HG03354 (cell line): Measurements from ENCODE around the gene TMEM156.
"Not testable (repeated sequence)": the region's sequence is repeated elsewhere in the genome, so short reads cannot be mapped to it uniquely, and the experiment has no call there.

Experiments
- ATAC-seq: cut with Tn5 transposase; IDR thresholded peaks from one replicate; pipeline ENCODE4 v1.9.1; 2021; ENCODE audit warnings: mild to moderate bottlenecking; ENCODE audit not compliant: unreplicated experiment, poor library complexity, severe bottlenecking

The TMEM156 gene

DNA sequence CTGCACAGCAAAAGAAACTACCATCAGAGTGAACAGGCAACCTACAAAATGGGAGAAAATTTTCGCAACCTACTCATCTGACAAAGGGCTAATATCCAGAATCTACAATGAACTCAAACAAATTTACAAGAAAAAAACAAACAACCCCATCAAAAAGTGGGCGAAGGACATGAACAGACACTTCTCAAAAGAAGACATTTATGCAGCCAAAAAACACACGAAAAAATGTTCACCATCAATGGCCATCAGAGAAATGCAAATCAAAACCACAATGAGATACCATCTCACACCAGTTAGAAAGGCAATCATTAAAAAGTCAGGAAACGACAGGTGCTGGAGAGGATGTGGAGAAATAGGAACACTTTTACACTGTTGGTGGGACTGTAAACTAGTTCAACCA is 30.2 kb downstream of the TMEM156 start:
- ATAC-seq, result not testable (repeated sequence)

DNA sequence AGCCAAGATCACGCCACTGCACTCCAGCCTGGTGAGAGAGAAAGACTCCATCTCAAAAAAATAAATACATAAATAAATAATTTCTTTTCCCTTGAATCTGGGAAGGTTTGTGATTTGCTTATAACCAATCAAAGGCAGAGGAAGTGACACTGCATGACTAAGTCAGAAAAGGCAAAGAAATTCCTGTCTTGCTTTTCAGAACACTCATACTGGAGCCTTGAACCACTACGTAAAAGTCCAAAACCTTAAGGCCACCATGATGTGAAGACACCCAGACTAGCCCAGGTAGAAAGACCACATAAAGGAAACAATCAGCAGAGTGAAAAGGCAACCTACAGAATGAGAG is 36.6 kb downstream of the TMEM156 start:
- ATAC-seq, result no peak

DNA sequence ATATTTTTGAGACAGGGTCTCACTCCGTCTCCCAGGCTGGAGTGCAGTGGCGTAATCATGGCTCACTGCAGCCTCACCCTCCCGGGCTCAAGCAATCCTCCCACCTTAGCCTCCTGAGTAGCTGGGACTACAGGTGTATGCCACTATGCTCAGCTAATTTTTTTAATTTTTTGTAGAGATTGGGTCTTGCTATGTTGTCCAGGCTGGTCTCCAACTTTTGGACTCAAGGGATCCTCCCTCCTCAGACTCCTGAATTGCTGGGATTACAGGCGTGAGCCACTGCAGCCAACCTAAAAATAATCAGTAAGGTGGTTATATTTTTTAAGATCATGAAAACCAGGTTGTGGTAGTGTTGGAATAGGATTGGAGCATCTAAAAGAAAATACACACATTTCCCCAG is 38.1 kb downstream of the TMEM156 start:
- ATAC-seq, result no peak

DNA sequence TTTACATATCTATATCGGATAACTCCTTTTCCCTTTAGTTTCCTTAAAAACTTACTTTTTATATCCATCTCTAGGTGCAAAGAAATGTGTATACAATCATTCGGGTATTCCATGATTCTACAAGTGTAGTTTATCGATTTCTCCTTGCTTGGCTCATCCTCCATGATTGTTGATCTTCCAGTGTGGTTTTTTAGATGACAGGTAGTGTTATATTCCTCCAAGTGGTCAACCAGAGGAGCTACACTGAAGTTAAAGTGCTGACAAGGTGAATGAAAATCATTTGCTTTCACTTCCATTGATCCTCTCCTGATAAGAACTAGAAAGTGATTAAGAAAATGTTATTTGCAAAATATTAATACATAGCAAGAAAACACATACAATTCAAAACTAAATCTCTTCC is 38.5 kb downstream of the TMEM156 start:
- ATAC-seq, result no peak

DNA sequence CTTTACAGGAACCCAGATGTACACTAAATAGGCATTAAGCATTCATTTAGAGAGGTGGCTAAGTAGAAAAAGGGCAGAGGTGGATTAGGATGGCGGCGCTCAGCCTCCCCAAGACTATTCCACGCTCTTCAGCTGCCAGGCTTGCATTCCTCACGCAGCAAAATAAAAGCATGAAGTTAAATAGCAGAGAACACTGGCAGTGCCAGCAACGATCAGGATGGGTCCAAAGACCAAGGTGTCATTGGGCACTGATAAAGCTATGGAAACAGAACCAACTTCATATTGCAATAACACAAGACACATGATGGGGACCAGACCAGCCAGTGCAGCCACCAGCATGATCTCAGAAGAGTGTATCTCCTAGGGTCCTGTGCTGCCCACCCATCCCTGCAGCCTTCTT is 42.0 kb downstream of the TMEM156 start:
- no peak for ATAC-seq

DNA sequence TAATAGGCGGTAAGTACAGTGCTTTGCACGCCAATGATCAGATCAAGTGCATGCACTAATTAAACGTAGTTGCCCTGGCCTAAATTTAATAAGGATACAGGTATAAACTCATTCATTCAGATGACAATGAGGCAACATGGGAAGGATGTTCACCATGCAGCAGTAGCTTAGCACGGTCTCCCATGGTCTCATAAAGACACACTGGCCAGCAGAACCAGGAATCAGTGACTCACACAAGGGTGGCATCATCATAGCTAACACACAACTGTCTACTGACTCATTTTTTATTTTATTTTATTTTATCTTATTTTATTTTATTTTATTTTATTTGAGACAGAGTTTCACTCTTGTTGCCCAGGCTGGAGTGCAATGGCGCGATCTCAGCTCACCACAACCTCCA is 42.7 kb downstream of the TMEM156 start:
- ATAC-seq, result no peak

DNA sequence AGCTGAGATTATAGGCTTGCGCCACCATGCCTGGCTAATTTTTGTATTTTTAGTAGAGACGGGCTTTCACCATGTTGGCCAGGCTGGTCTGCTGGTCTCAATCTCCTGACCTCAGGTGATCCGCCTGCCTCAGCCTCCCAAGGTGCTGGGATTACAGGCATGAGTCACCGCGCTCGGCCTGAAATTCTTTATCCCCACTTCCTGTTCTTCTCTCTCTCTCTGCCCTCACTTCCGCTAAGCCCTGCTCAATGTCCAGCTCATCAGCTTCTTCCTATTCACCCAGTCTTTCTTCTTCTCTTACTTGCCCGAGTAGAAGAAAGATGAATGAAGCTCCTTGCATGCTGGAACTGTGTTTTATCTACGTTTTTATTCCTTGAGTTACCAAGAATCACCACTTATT is 43.9 kb downstream of the TMEM156 start:
- ATAC-seq, result not testable (repeated sequence)

DNA sequence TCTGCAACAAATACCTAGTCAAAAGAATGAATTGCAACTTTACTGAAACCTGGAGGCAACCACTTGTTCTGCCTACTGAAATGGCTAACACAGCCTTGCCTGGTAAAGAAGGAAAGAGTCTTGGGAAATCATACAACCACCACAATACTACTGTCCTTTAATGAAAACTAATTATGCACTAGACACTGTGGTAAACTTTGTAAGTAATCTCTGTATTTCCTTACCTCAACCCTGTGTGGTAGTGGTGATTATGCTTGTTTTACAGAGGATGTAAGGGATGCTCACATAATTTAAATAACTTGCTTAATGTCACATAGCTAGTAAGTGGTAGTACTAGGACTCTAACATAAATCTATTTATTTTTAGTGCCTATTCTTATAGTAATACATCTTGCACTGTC is 44.7 kb downstream of the TMEM156 start:
- no peak for ATAC-seq

DNA sequence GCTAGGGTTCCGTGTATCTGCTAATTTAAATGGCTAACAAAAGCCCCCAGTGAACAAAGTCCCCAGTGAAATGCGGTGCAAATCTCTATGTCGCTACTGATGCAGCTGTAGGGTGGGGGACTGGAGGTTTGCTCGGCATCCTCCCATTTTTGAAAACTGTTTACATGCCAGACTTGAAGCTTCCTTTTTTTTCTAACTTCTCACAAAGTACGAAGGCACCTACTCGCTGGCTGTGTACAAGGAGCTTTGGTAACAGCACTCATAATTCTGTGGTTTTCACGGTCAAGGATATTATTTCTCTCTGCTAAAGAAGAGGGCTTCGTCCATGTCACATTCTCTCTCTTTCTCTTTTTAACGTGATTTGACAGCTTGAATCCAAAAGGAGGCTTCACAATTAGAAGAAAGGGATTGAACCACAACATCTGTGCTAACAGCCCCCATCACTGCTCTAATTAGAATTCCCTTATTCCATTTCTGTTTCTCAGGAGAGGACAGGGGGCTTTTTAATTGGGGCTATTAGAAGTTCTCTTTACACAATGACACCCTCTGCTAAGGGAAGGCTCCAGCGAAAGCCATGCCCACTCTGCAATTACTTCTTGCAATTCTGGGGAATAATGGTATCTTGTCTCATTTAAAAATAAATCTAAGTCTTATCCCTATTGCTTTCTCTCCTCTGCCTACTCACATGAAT is 46.7 kb downstream of the TMEM156 start:
- no peak for ATAC-seq

DNA sequence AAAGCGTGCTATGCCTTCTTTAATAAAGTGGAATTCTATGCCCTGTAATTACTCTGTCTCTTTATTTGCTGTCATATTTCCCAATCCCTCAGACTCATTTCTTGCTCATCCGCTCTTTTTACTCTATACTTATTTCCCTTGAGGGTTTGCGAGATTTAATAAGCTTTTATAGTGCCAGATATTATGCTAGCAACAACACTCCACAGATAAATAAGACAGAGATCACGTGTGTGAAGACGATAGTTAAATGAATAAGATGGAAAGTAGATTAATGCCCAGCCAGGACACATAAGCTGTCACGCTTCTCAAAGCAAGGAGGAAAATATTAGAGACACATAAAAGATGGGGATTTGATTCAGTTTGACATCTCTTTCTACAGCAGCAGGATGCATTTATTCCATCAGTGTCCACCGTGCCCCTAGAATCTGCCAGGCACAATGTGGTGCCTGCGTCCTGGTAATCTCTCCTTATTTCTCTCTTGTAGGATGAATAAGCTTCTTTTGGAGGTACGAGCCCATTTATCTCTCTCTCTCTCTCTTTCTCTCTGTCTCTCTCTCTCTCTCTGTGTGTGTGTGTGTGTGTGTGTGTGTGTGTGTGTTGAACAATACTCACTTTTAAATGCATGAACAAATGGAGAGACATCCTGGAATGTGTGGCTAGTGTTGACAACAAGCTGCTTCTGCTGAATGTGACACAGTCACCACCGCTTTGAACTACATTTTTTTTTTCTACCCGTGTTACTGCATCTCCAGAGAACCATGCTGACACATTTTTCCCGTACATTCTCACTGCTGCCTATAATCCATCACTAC is 48.2 kb downstream of the TMEM156 start:
- no peak for ATAC-seq

DNA sequence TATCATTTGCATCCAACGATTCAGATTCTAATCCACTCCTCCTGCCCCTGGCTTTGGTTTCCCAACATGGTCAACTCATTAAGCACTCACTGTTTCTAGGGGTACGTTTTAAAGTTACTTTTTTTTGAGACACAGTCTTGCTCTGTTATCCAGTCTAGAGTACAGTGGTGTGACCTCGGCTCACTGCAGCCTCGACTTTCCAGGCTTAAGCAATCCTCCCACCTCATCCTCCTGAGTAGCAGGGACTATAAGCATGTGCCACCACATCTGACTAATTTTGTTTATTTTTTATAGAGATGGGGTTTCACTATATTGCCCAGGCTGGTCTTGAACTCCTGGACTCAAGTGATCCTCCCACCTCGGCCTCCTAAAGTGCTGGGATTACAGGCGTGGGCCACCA is 48.9 kb downstream of the TMEM156 start:
- no peak for ATAC-seq

DNA sequence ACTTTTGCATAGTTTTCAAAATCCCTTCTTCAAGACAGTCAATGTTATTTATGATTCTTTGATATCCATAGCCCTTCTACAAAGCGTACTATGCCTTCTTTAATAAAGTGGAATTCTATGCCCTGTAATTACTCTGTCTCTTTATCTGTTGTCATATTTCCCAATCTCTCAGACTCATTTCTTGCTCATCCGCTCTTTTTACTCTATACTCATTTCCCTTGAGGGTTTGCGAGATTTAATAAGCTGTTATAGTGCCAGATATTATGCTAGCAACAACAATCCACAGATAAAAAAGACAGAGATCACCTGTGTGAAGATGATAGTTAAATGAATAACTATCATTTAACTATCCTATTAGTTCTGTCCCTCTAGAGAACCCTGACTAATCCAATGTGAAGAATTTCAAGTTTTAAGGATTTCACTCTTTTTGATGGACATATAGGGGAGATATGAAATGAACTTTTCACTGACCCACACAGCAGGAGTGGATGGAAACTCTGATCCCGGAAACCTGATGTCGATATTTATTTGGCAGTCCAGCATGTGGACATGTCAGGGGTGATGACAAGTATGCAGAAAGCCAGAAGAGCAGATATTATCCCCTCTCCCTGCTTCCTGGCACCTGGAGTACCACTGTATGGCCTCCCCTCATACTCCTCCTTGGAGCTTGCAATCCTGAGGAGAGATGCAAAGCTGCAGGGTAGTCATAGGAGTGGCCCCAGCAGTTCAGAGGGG is 49.7 kb downstream of the TMEM156 start:
- ATAC-seq, result no peak

DNA sequence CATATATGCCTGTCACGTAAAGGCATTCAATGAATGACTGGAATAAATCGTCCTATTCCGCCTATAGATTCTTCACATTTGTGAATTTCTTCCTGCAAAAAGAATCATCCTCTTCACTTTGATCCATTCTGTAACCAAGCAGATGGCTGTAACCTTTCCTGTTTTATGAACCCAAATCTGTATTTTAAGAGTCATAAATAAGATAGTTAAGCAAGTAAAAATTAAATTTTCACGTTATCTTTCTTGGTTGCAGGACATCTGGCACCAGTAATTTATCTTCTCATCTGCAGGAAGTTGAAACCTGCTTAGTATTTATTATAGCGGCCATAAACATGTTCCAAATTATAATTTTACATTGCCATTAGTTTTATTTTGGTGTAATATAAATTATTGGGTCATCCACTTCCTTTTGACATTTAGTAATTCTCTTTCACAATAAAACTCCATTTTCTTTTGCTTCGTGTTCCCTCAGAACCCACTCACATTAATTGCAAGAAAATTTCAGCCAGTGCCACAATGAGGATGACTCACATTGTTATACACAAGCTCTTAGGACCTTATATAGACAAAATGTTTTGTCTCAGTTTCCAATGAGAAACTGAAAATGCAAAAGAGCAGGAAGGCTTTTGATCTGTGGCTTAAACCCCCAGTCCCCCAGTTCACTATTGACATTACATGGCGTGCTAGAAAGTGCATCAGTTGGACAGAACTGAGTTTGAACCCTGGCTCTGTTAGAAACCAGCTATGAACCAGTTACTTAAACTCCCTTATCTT is 51.1 kb downstream of the TMEM156 start:
- no peak for ATAC-seq

DNA sequence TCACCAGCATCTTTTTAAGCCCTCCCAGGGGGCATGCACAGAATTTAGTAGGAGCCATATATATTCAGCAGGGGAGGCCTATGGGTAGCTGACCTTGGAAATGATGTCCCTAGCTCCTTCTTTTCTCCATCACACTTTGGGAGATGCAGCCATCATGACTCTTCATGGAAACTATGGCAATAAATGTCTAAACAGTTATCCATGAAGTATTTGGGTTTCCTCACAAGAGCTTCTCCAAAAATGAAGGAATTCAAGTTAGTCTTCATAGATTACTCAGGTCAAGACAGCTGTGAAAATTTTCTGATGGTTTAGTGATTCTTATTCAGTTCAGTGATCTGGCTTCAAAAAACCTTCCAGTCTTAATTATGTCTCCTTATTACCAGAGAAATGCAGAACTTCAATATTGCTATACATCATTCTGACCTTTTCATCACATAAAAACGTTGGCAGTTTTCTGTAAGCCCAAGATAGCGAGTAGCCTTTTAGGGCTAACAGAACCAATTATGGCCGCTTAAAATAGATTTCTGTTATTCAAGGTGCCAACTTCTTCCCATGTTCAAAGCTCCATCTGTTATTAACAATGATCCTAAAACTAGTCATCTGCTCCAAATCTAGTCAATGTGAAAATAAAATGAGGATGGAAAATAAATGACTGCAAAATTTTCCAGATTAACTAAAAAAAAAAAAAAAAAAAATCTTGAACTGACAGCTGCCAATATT is 52.5 kb downstream of the TMEM156 start:
- ATAC-seq, result no peak

DNA sequence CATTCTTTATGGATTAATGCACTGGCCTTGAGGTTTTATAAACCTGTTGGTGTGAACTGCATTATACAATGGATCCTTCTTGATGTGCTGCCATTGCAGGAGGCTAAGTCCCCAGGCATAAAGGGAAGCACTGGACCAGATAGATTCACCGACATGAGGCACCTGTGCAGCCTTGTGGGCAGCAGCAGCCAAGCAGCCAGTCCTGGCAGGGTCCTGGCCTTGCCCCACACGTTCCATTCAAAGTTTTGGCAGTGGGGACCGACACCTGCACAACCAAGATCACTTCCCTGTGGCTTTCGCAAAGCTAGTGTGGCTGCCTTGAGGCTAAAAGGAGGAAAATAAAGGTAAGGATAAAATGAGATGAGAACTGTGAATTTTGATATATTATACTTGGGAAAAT is 53.1 kb downstream of the TMEM156 start:
- no peak for ATAC-seq

DNA sequence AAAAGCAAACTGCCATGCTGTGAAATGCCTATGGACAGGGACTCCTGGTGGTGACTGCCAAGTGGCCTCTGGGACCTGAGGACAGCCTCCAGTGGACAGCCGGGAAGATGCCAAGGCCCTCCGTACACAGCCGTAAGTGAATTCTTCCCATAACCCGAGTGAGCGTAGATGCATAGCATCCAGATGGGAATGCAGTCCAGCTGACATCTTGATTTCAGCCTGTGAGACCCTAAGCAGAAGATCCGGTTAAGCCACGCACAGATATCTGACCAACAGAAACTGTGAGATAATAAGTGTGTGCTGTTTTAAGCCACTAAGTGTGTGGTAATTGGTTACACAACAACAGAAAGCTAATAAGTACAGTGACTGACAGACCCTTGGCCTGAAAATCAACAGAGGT is 55.9 kb downstream of the TMEM156 start:
- no peak for ATAC-seq

DNA sequence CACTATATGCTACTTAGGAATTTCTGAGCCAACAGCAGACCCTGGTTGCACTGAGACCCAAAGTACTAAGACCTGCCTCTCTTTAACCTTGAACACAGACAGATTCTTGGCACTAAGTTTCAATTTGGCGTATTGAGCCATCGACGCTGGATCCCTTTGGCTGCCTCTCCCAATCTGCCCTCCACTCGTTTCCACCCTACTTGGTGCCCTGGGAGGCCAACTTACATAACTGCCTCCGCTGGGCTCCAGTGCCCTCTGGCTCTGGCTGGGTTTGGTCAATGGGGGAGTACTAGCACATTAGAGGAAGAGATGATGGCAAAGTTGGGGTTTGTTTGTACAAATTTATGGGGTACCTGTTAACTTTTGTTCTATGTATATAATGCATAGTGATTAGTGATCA is 63.5 kb downstream of the TMEM156 start:
- no peak for ATAC-seq

DNA sequence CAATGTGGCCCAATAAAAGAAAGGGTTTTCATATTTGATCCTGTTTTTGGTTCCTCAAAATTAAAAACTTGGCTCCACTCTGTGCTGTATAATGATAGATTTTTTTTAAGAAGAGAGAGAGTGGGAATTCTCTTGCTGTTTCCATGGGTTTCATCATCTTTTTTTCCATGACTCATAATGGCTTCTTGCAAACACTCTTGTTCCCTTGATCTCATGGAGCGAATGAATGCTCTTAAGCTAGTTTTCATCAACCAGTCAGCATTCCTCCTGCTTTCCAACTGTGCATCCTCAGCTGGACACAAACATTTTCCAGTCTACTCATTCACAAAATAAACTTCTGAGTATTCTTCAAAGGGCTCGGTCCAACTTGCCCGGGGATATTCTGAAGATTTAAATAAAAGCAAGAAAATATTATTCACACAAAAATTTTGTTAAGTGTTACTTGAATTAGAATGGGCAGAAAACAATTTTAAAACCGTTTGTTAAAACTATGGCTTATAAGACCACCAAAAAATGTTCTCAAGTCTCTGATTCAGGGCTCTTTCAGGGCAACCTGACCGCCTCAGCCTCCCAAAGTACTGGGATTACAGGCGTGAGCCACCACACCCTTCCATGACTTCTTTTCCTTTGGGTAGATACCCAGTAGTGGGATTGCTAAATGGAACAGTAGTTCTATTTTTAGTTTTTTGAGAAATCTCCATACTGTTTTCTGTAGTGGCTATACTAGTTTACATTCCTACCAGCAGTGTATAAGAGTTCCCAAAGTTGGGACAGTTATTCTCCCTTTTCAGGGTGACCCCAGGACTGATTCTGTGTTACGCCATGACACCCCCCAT is 64.7 kb downstream of the TMEM156 start:
- no peak for ATAC-seq

DNA sequence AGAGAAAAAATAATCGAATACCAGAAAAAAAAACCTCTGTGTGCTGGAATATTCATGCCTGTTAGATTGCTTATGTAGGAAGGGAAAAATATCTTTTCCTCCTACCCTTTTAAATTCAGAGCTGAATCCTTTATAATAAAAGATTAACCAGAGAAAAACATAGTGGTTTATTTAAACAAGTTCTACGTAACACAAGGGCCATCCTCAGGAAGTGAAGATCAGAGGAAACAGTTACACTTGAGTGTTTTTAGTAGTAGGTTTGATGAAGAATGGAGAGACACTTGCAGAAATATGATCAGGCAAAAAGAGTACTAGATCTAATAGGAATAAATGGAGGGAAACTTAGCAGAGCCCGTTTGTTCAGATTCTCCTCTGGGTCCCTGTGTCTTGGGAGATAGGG is 66.3 kb downstream of the TMEM156 start:
- ATAC-seq, result no peak
